ENCODE data around the gene SMOC2. TPM values are rescaled to one million over a fixed set of nuclear protein-coding genes. Genes with fewer than 3 reads are reported as not detected.

The SMOC2 gene
- total RNA-seq, 1 experiment from 2014 or later = 2.1 TPM

GRCh38 chr6:168507297-168507696 is 66.3 kb downstream of the SMOC2 start:
- Mint-ChIP-seq H3K27me3 (ENCODE audit: low read depth) (peaks cover 2% of the 10 kb centered on the region; the same call in 1 of the 2 replicates), H3K27ac (peak overlapping the region in 1 of 3 experiments; percentile 53; a peak in 1 of 7 replicates), H3K36me3 (ENCODE audit: insufficient read depth in 1 of 3, low read depth in 3 of 3) (peaks cover 0 to 10% (median 3%) of the 10 kb centered on the region in 3 experiments; a peak in 5 of 7 replicates), H3K4me1 (peaks cover 11 to 13% of the 10 kb centered on the region in 2 experiments), H3K9me3 (peaks cover 6 to 7% of the 10 kb centered on the region in 2 experiments; a peak in 3 of 5 replicates), H3K4me3 (no peak overlapping the region)
- Histone ChIP-seq H3K9me3 (ENCODE audit: control insufficient read depth, low read depth, low read length) (no peaks in the 10 kb centered on the region), H2AK5ac (ENCODE audit: insufficient read length, low read length) (no peak overlapping the region), H2AFZ (ENCODE audit: low read length) (no peak overlapping the region), H3K14ac (ENCODE audit: insufficient read depth, low read length) (0 out of 2 replicates have a peak overlapping the region, but pooled peaks have one; percentile 56), H3K18ac (ENCODE audit: insufficient read length, low read depth, low read length) (no peak overlapping the region), H3K4ac (ENCODE audit: low read depth, low read length) (no peak overlapping the region), H2BK15ac (ENCODE audit: low read depth, low read length) (no peak overlapping the region), H3K79me2 (ENCODE audit: insufficient read depth, low read length) (no peaks in the 10 kb centered on the region), H4K8ac (replicated peaks; ENCODE audit: insufficient read length, low read depth, low read length) (no peak overlapping the region), H4K5ac (ENCODE audit: insufficient read length, low read depth, low read length) (no peak overlapping the region), H3K79me1 (ENCODE audit: insufficient read depth, low read depth, low read length, poor library complexity, severe bottlenecking) (no peaks in the 10 kb centered on the region), H3K27ac (ENCODE audit: insufficient read length, low read depth, low read length) (no peak overlapping the region), H3T11ph (ENCODE audit: low read length) (no peak overlapping the region), H4K91ac (ENCODE audit: insufficient read length, low read depth, low read length) (no peak overlapping the region), H3K27me3 (ENCODE audit: insufficient read depth, low read length) (no peaks in the 10 kb centered on the region), H2BK5ac (ENCODE audit: insufficient read length, low read length) (no peak overlapping the region), H3K9ac (ENCODE audit: extremely low read depth, insufficient read length, low read length) (no peak overlapping the region), H2BK120ac (ENCODE audit: low read depth, low read length, poor library complexity, severe bottlenecking) (no peak overlapping the region), H3K4me1 (ENCODE audit: insufficient read depth, low read length) (no peaks in the 10 kb centered on the region), H3K23me2 (ENCODE audit: insufficient read length, low read depth, low read length, poor library complexity, severe bottlenecking) (no peaks in the 10 kb centered on the region), H2BK20ac (ENCODE audit: low read depth, low read length, poor library complexity, severe bottlenecking) (no peak overlapping the region), H4K20me1 (ENCODE audit: control insufficient read depth, insufficient read depth, insufficient read length) (no peaks in the 10 kb centered on the region), H3K56ac (ENCODE audit: insufficient read length, low read depth, low read length) (no peak overlapping the region), H2BK12ac (ENCODE audit: insufficient read length, low read depth, low read length) (no peak overlapping the region), H3K23ac (ENCODE audit: insufficient read length, low read depth, low read length) (no peak overlapping the region), H3K4me2 (ENCODE audit: insufficient read depth, insufficient read length, low read length) (no peak overlapping the region)
- no peak for TF ChIP-seq CTCF (conservative IDR thresholded peaks at IDR 0.05)
- DNase-seq = no peak
- WGBS (ENCODE audit: extremely low coverage, insufficient read length, low lambda C conversion rate) = no CpG with 5 or more reads among the region's 12 CpGs
